ENCODE measurements around the gene KIRREL3. TPM values are rescaled to one million over a fixed set of nuclear protein-coding genes. Genes with fewer than 3 reads are reported as not detected.

KIRREL3 gene
- total and polyA plus RNA-seq, 2 donors (not counting 3 experiments of a cell fraction or from before 2014, with no cell fraction given): not detected

DNA sequence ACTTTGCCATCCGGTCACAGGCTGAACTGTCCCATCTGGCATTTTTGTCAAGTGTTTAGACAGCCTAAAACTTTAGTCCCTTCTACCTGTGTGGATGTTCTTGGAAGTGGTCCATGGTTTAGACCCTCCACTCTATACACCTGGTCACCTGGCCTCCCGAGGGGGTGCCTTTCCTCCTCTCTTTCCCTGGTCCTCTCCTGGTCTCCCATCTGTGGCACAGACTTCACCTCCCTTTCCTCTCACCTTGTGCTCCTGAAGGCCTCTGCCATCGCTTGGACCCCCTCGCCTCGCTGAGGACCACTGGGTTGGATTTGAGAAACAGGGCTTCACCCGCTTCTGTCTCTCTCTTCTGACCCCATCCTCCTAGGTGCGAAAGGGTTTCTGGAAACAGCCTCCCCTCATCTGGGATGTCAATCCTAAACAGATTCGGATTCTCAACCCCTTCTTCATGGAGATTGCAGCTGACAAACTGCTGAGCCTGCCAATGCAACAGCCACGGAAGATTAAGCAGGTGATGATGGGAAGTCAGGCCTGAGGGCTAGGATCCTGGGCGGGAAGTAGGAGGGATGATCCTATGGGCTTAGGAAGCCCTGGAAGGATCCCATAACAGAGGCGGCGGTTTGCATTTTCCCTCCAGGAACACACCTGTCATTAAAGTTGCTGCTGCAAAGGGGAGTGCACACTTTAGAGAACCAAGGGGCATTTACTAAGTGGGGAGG, 591.5 kb downstream of the KIRREL3 start:
- no peak overlapping the region for H2AFZ ChIP-seq (ENCODE audit: low read depth, low read length)
- POLR2A ChIA-PET: no interaction called here
- no peaks in the 10 kb centered on the region for H4K20me1 ChIP-seq (replicated peaks; ENCODE audit: control insufficient read depth, extremely low read depth, insufficient read depth, low read length)
- H3K27ac ChIP-seq (ENCODE audit: insufficient read depth, low read depth, low read length): no peak overlapping the region
- DNase-seq (ENCODE audit: low read depth, low spot score): no peak
- no peak for FAIRE-seq
- no TSS peak for BruUV-seq (replicated peaks)
- no peak for TF ChIP-seq GATA2 (IDR thresholded peaks at IDR 0.05; ENCODE audit: insufficient read depth, insufficient read length, low read depth, low read length)
- TF ChIP-seq POLR2A (IDR thresholded peaks at IDR 0.05; ENCODE audit: low read depth, low read length): no peak
- TF ChIP-seq FOS (IDR thresholded peaks at IDR 0.05; ENCODE audit: borderline replicate concordance, insufficient read depth, low read length): no peak
- TF ChIP-seq CTCF (IDR thresholded peaks at IDR 0.05; ENCODE audit: extremely low read depth in 1 of 2, insufficient read depth in 1 of 2, low read depth in 1 of 2, low read length in 2 of 2): no peak
- no peak for TF ChIP-seq POLR2AphosphoS5 (IDR thresholded peaks at IDR 0.05; ENCODE audit: insufficient read depth, low read depth, low read length)
- no peaks in the 10 kb centered on the region for H3K79me2 ChIP-seq (ENCODE audit: control insufficient read depth, insufficient read depth, low read length)
- no peak overlapping the region for H3K4me2 ChIP-seq (ENCODE audit: insufficient read depth, low read length)
- dilution Hi-C loops (cut with MboI; ENCODE audit: extremely low pct_ligation_motif_present, low sequenced_read_pairs): no loop called here
- no peaks in the 10 kb centered on the region for H3K27me3 ChIP-seq (ENCODE audit: control insufficient read depth in 2 of 2, insufficient read depth in 2 of 2, low read length in 2 of 2)
- H3K9me3 ChIP-seq (replicated peaks; ENCODE audit: control insufficient read depth, insufficient read depth, low read length): no peaks in the 10 kb centered on the region
- H3K4me3 ChIP-seq (replicated peaks in 1 of 3; ENCODE audit: insufficient read depth in 1 of 3, low read depth in 1 of 3, low read length in 3 of 3): no peak overlapping the region
- H3K9ac ChIP-seq (replicated peaks; ENCODE audit: extremely low read depth, insufficient read depth, low read length): no peak overlapping the region
- no peaks in the 10 kb centered on the region for H3K9me1 ChIP-seq (replicated peaks; ENCODE audit: control insufficient read depth, extremely low read depth, insufficient read depth, low read length)
- H3K36me3 ChIP-seq (ENCODE audit: control insufficient read depth in 2 of 2, extremely low read depth in 1 of 2, insufficient read depth in 2 of 2, low read length in 2 of 2): peaks cover 0 to 5% of the 10 kb centered on the region in 2 experiments
- intact Hi-C loops (cut with micrococcal nuclease): no loop called here
- CTCF ChIA-PET: interaction anchor here (0.9 kb wide), 1 partner anchor 99 kb away, joined by 3 read pairs; no protein-coding TSS in a partner anchor
- H3K4me1 ChIP-seq (ENCODE audit: control insufficient read depth, extremely low read depth, insufficient read depth, low read length): no peaks in the 10 kb centered on the region

DNA sequence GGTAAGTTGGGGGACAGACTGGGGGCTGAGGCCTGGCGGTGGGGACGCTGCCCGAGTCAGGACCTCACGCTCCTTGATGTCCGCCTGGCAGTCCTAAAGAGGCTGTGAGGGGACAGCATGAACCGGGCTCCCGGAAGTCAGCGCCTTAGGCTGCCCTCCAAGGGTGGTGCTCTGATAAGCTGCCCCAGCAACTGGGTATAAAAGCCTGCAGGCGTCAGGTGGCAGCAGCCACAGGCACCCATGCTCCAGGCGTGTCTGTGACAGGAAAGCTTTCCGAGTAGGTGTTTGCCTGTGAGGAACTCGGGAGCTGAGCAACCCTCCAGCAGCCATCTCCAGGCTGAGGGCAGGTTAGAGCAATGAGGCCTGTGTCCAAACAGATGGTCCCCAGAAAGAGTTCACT, 592.1 kb downstream of the KIRREL3 start:
- POLR2A ChIA-PET: no interaction called here
- Histone ChIP-seq H3K4me2 (ENCODE audit: insufficient read depth, low read length) (no peak overlapping the region), H3K4me3 (replicated peaks in 1 of 3; ENCODE audit: insufficient read depth in 1 of 3, low read depth in 1 of 3, low read length in 3 of 3) (no peak overlapping the region), H3K4me1 (ENCODE audit: control insufficient read depth, extremely low read depth, insufficient read depth, low read length) (no peaks in the 10 kb centered on the region), H3K9ac (replicated peaks; ENCODE audit: extremely low read depth, insufficient read depth, low read length) (no peak overlapping the region), H3K9me3 (replicated peaks; ENCODE audit: control insufficient read depth, insufficient read depth, low read length) (no peaks in the 10 kb centered on the region), H3K79me2 (ENCODE audit: control insufficient read depth, insufficient read depth, low read length) (no peaks in the 10 kb centered on the region), H4K20me1 (replicated peaks; ENCODE audit: control insufficient read depth, extremely low read depth, insufficient read depth, low read length) (no peaks in the 10 kb centered on the region), H2AFZ (ENCODE audit: low read depth, low read length) (no peak overlapping the region), H3K9me1 (replicated peaks; ENCODE audit: control insufficient read depth, extremely low read depth, insufficient read depth, low read length) (no peaks in the 10 kb centered on the region), H3K27ac (ENCODE audit: insufficient read depth, low read depth, low read length) (no peak overlapping the region), H3K36me3 (ENCODE audit: control insufficient read depth in 2 of 2, extremely low read depth in 1 of 2, insufficient read depth in 2 of 2, low read length in 2 of 2) (peaks cover 0 to 5% of the 10 kb centered on the region in 2 experiments), H3K27me3 (ENCODE audit: control insufficient read depth in 2 of 2, insufficient read depth in 2 of 2, low read length in 2 of 2) (no peaks in the 10 kb centered on the region)
- FAIRE-seq (no peak), DNase-seq (ENCODE audit: low read depth, low spot score) (no peak)
- CTCF ChIA-PET: no interaction called here
- intact Hi-C loops (cut with micrococcal nuclease): no loop called here
- TF ChIP-seq GATA2 (IDR thresholded peaks at IDR 0.05; ENCODE audit: insufficient read depth, insufficient read length, low read depth, low read length): no peak
- dilution Hi-C loops (cut with MboI; ENCODE audit: extremely low pct_ligation_motif_present, low sequenced_read_pairs): no loop called here
- no TSS peak for BruUV-seq (replicated peaks)

Data from endothelial cell of umbilical vein (primary cell).